ENCODE measurements around the gene MTPN.

DNA sequence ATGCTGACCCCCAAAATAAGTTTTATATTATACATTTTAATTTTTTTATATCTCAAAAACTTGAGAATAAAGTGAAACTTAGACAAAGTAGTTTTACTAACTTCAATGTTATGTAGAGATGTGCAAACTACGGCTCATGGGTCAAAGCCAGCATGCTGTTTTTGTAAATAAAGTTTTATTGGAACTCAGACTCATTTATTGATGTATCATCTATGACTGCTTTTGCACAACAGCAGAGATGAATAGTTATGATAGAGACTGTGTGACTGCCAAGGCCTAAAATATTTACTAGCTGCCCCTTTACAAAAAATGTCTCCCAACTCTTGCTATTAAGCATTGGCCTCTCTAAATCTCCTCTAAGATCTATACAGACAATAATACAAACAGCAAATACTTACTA, 12.4 kb downstream of the MTPN start:
- TF ChIP-seq CTBP1 (IDR thresholded peaks at IDR 0.05; ENCODE audit: borderline replicate concordance) (no peak), PKNOX1 (IDR thresholded peaks at IDR 0.05) (no peak), SUZ12 (IDR thresholded peaks at IDR 0.05) (no peak), HDGF (IDR thresholded peaks at IDR 0.05; ENCODE audit: borderline replicate concordance) (no peak), FOXM1 (IDR thresholded peaks at IDR 0.05; ENCODE audit: borderline replicate concordance) (no peak), TARDBP (IDR thresholded peaks at IDR 0.05) (no peak), ELF4 (IDR thresholded peaks at IDR 0.05) (no peak), FOXK2 (IDR thresholded peaks at IDR 0.05) (no peak), NFRKB (IDR thresholded peaks at IDR 0.05) (no peak), LEF1 (IDR thresholded peaks at IDR 0.05; ENCODE audit: borderline replicate concordance) (no peak)
